ENCODE results near the gene C3. TPM values are rescaled to one million over a fixed set of nuclear protein-coding genes. Genes with fewer than 3 reads are reported as not detected.

Gene C3
- polyA plus RNA-seq, 1 donor (not counting 4 experiments of a cell fraction or from before 2014, with no cell fraction given), result 10.7 TPM

DNA sequence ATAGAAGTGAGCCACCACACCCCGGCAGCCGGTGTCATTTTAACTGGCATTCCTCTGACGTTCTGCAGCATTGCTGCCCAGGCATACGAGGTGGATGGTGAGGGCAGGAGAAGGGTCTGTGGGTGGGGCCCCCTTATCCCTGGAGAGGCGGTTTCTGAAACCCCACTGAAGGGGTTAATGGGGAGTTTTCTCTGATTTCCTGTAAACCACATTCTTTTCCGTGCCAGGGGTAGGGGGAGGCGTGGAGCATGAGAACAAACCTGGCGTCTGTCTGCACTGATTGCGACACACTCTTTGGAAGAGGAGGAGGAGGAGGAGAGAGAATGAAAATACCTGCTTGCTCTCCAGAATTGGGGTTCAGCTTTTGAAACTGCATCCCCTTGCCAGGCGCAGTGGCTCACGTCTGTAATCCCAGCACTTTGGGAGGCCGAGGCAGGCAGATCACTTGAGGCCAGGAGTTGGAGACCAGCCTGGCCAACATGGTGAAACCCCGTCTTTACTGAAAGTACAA, 2.7 kb upstream of the C3 start:
- no peak overlapping the region for H3K4me3 ChIP-seq (ENCODE audit: control insufficient read depth in 2 of 3, extremely low read depth in 1 of 3, insufficient read depth in 2 of 3, low read depth in 1 of 3, low read length in 3 of 3)
- no peak overlapping the region for H3K9ac ChIP-seq (ENCODE audit: control insufficient read depth, extremely low read depth, insufficient read depth, low read length)
- H4K20me1 ChIP-seq (ENCODE audit: control insufficient read depth, extremely low read depth, insufficient read depth, low read length), result no peaks in the 10 kb centered on the region
- DNase-seq (ENCODE audit: low read depth, low spot score) (no peak), FAIRE-seq (no peak)
- no peaks in the 10 kb centered on the region for H3K9me3 ChIP-seq (ENCODE audit: control insufficient read depth, low read depth, low read length)
- no peaks in the 10 kb centered on the region for H3K36me3 ChIP-seq (ENCODE audit: control insufficient read depth in 2 of 2, extremely low read depth in 1 of 2, insufficient read depth in 2 of 2, low read length in 2 of 2)
- no peaks in the 10 kb centered on the region for H3K27me3 ChIP-seq (ENCODE audit: control insufficient read depth, extremely low read depth, insufficient read depth, low read length)
- H3K4me1 ChIP-seq (ENCODE audit: control insufficient read depth, extremely low read depth, insufficient read depth, low read length), result peaks cover 14% of the 10 kb centered on the region
- H3K9me1 ChIP-seq (ENCODE audit: control insufficient read depth, extremely low read depth, insufficient read depth, low read length), result no peaks in the 10 kb centered on the region
- dilution Hi-C loops (cut with MboI; ENCODE audit: extremely low pct_ligation_motif_present, low sequenced_read_pairs), result no loop called here
- H2AFZ ChIP-seq (ENCODE audit: control insufficient read depth, low read length), result peak overlapping the region; percentile 63
- TF ChIP-seq EZH2 (IDR thresholded peaks at IDR 0.05; ENCODE audit: low read length), result no peak
- TF ChIP-seq, protein P1, sequence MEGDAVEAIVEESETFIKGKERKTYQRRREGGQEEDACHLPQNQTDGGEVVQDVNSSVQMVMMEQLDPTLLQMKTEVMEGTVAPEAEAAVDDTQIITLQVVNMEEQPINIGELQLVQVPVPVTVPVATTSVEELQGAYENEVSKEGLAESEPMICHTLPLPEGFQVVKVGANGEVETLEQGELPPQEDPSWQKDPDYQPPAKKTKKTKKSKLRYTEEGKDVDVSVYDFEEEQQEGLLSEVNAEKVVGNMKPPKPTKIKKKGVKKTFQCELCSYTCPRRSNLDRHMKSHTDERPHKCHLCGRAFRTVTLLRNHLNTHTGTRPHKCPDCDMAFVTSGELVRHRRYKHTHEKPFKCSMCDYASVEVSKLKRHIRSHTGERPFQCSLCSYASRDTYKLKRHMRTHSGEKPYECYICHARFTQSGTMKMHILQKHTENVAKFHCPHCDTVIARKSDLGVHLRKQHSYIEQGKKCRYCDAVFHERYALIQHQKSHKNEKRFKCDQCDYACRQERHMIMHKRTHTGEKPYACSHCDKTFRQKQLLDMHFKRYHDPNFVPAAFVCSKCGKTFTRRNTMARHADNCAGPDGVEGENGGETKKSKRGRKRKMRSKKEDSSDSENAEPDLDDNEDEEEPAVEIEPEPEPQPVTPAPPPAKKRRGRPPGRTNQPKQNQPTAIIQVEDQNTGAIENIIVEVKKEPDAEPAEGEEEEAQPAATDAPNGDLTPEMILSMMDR (optimal IDR thresholded peaks at IDR 0.05 in 1 of 3, IDR thresholded peaks at IDR 0.05 in 1 of 3, conservative IDR thresholded peaks at IDR 0.05 in 1 of 3; ENCODE audit: extremely low read depth in 1 of 3, insufficient read depth in 2 of 3, low read length in 3 of 3), result no peak
- H3K27ac ChIP-seq (ENCODE audit: control insufficient read depth, insufficient read depth, low read length), result no peak overlapping the region
- H3K79me2 ChIP-seq (ENCODE audit: control insufficient read depth, insufficient read depth, low read length), result no peaks in the 10 kb centered on the region
- H3K4me2 ChIP-seq (ENCODE audit: control insufficient read depth, extremely low read depth, insufficient read depth, low read depth, low read length), result peak overlapping the region; percentile 48

DNA sequence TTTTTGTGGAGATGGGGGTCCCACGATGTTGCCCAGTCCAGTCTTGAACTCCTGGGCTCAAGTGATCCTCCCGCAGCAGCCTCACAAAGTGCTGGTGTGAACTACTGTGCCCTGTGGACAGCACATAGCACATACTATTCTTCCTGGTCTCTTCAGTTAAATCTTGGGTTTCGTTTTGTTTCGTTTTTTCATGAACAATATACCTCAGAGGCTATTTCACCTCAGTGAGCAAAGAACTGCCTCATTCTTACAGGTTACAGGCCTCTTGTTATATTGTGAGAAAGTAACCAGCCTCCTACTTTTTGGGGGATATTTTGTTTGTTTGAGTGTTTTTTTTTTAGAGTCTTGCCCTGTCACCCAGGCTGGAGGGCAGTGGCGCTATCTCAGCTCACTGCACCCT, 1.3 kb upstream of the C3 start:
- H2AFZ ChIP-seq (ENCODE audit: control insufficient read depth, low read length), result no peak overlapping the region
- DNase-seq (ENCODE audit: low read depth, low spot score) (no peak), FAIRE-seq (no peak)
- no peak overlapping the region for H3K27ac ChIP-seq (ENCODE audit: control insufficient read depth, insufficient read depth, low read length)
- no peaks in the 10 kb centered on the region for H3K9me1 ChIP-seq (ENCODE audit: control insufficient read depth, extremely low read depth, insufficient read depth, low read length)
- dilution Hi-C loops (cut with MboI; ENCODE audit: extremely low pct_ligation_motif_present, low sequenced_read_pairs), result no loop called here
- no peaks in the 10 kb centered on the region for H3K27me3 ChIP-seq (ENCODE audit: control insufficient read depth, extremely low read depth, insufficient read depth, low read length)
- no peaks in the 10 kb centered on the region for H4K20me1 ChIP-seq (ENCODE audit: control insufficient read depth, extremely low read depth, insufficient read depth, low read length)
- H3K4me3 ChIP-seq (ENCODE audit: control insufficient read depth in 2 of 3, extremely low read depth in 1 of 3, insufficient read depth in 2 of 3, low read depth in 1 of 3, low read length in 3 of 3), result no peak overlapping the region
- no peaks in the 10 kb centered on the region for H3K79me2 ChIP-seq (ENCODE audit: control insufficient read depth, insufficient read depth, low read length)
- H3K9me3 ChIP-seq (ENCODE audit: control insufficient read depth, low read depth, low read length), result no peaks in the 10 kb centered on the region
- H3K4me1 ChIP-seq (ENCODE audit: control insufficient read depth, extremely low read depth, insufficient read depth, low read length), result peaks cover 14% of the 10 kb centered on the region
- TF ChIP-seq EZH2 (IDR thresholded peaks at IDR 0.05; ENCODE audit: low read length), result no peak
- TF ChIP-seq, protein P1 (optimal IDR thresholded peaks at IDR 0.05 in 1 of 3, IDR thresholded peaks at IDR 0.05 in 1 of 3, conservative IDR thresholded peaks at IDR 0.05 in 1 of 3; ENCODE audit: extremely low read depth in 1 of 3, insufficient read depth in 2 of 3, low read length in 3 of 3), result no peak
- no peak overlapping the region for H3K4me2 ChIP-seq (ENCODE audit: control insufficient read depth, extremely low read depth, insufficient read depth, low read depth, low read length)
- no peak overlapping the region for H3K9ac ChIP-seq (ENCODE audit: control insufficient read depth, extremely low read depth, insufficient read depth, low read length)
- H3K36me3 ChIP-seq (ENCODE audit: control insufficient read depth in 2 of 2, extremely low read depth in 1 of 2, insufficient read depth in 2 of 2, low read length in 2 of 2), result no peaks in the 10 kb centered on the region

All from keratinocyte (primary cell).